ENCODE data around the gene DOCK2.
"Not testable (repeated sequence)": the region's sequence is repeated elsewhere in the genome, so short reads cannot be mapped to it uniquely, and the experiment has no call there.

Gene DOCK2

DNA sequence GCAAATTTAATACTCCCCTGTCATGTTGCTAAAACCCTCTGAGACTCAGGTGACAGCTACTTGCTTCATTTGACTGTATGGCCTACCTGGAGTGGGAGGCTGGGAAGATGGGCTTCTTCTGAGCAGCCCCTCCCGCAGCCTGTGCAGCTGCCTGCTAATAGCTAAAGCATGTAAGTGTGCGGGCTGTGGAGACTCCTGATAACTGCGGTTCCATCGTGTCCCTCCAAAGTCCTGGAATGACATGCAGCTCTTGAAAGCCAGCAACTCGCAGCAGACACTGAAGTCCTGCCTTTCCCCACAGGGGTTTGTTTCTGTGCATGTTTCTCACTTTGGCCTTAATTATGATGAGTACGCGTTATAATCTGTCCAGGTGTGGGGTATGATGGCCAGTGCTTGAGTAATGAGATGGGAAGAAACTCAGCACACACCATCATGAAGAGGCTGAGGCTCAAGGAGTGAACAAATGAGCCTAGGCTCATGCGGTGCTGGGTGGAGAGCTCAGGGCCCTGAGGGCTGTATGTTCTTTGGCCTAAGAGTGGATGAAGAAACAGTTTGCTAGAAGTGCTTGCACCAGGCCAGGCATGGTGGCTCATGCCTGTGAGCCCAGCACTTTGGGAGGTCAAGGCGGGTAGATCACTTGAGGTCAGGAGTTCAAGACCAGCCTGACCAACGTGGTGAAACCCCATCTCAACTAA is 119.1 kb downstream of the DOCK2 start:
- DNase-seq (ENCODE audit: low spot score), result no peak

- no peak for DNase-seq (ENCODE audit: low spot score)
These were observed 119.9 kb downstream of the DOCK2 start for GRCh38 chr5:169757016-169757415.

DNA sequence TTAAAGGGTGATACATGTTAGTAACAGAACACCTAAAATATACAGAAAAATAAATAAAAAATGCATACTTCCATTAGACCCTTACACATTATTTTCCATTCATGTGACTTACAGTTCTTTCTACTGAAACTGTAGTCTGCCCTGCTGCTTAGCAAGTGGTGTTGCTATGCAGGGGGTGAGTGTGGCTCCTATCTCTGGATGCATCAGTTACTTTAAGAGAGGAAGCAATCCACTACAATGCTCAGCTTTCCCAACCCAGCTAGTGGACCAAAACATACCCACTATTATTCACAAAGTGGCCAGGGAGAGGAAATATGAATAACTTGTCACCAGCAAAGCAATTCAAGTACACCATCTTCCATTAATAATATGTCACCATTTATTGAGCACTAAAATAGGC is 121.8 kb downstream of the DOCK2 start:
- DNase-seq (ENCODE audit: low spot score), result no peak

- DNase-seq (ENCODE audit: low spot score), result no peak
These were observed 123.2 kb downstream of the DOCK2 start for GRCh38 chr5:169760229-169760628.

- peak; percentile 31 for DNase-seq (ENCODE audit: low spot score)
These were observed 125.4 kb downstream of the DOCK2 start for GRCh38 chr5:169762338-169763095.

GRCh38 chr5:169763376-169764017 is 126.4 kb downstream of the DOCK2 start:
- DNase-seq (ENCODE audit: low spot score), result peak; percentile 28

- no peak for DNase-seq (ENCODE audit: low spot score)
These were observed 126.9 kb downstream of the DOCK2 start for GRCh38 chr5:169764018-169764378.

- DNase-seq (ENCODE audit: low spot score), result no peak
These were observed 128.3 kb downstream of the DOCK2 start for GRCh38 chr5:169765176-169765996.

GRCh38 chr5:169766943-169767342 is 129.9 kb downstream of the DOCK2 start:
- DNase-seq (ENCODE audit: low spot score), result not testable (repeated sequence)

- DNase-seq (ENCODE audit: low spot score), result no peak
These were observed 130.9 kb downstream of the DOCK2 start for GRCh38 chr5:169767938-169768337.

DNA sequence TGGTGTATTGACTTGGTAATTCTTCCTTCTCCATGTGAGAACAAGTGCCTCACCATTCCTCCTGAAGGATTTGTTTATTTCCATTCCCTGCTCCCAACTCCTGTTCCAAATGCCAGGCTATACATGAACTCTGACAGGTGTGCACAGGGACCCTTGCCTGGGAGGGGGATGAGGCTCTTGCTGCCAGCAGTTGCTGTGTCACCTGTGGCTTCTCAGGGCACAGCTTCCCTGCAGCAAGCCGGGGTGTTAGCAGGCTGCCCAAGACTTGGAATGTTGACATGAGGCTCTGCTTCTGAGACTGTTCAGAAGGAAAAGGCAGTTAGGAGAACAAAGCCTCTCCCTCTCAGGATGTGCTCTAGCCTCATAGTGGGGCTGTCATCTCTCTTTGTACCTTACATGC is 131.3 kb downstream of the DOCK2 start:
- DNase-seq (ENCODE audit: low spot score), result no peak

DNA sequence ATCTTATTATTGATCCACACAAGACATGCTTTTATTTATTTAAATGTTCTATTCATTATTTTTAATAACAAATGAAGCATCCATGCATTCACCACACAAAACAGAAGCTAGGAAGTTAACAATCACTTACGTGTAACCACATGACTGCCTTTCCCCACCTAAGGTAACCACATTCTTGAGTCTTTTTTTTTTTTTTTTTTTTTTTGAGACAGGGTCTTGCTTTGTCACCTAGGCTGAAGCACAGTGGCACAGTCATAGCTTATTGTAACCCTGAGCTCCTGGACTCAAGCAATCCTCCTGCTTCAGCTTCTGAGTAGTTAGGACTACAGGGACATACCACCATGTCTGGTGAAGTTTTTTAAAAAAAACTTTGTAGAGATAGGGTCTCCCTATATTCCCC is 133.0 kb downstream of the DOCK2 start:
- DNase-seq (ENCODE audit: low spot score), result no peak

DNA sequence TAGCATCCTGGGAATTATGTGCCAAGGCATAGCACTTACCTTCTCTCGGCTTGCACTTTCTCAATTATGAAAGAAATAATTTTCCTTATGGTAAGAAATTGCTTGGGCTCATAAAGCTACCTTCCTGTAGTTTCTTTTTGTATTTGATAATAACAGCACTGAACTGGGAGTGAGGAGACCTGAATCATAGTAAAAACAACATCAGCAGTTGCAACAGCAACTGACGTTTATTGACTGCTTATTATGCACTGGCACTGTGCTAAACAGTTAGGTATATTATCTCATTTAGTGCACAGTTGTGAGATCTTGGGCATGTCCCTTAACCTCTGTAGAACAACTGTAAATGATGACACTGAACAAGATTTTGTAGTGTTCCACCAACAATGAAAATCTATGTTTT is 135.2 kb downstream of the DOCK2 start:
- no peak for DNase-seq (ENCODE audit: low spot score)

DNA sequence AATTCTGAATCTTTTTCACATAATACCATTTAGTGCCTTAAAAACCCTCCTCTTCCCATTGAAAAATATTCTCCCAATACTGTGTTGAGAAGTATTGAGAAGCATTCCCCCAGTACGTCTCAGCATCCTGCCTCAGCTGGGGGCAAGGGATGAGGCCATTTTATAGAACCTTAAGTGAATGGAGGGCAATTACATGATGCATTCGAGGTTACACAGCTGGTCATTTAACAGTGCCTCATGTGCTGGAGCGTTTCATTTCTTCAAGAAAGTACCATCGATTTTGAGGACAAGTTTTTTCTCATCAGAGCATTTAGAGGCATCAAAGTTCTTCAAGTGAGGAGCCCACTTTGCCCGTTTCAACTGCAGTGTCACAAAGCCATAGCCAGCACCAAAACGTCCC is 135.6 kb downstream of the DOCK2 start:
- no peak for DNase-seq (ENCODE audit: low spot score)

DNA sequence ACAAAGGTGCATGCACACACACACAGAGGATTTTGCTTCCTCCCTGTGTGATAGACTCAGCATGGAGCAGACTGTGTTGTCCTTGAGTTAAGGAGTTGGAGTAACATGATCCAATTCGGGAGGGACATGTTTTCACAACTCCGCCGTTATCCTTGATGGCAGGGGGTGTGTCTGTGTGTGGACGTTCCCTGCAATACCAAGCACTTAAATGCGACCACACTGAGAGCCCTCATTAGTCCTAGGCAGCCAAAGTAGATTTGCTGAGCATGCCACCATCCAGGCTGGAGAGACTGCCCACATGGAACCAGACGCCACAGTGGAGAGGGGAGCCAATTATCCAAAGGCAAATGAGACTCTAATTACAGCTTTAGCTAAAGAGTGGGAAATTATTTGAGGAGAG is 140.1 kb downstream of the DOCK2 start:
- DNase-seq (ENCODE audit: low spot score), result no peak

GRCh38 chr5:169778622-169779596 is 141.8 kb downstream of the DOCK2 start:
- DNase-seq (ENCODE audit: low spot score), result no peak

GRCh38 chr5:169781420-169782345 is 144.6 kb downstream of the DOCK2 start:
- DNase-seq (ENCODE audit: low spot score), result no peak

DNA sequence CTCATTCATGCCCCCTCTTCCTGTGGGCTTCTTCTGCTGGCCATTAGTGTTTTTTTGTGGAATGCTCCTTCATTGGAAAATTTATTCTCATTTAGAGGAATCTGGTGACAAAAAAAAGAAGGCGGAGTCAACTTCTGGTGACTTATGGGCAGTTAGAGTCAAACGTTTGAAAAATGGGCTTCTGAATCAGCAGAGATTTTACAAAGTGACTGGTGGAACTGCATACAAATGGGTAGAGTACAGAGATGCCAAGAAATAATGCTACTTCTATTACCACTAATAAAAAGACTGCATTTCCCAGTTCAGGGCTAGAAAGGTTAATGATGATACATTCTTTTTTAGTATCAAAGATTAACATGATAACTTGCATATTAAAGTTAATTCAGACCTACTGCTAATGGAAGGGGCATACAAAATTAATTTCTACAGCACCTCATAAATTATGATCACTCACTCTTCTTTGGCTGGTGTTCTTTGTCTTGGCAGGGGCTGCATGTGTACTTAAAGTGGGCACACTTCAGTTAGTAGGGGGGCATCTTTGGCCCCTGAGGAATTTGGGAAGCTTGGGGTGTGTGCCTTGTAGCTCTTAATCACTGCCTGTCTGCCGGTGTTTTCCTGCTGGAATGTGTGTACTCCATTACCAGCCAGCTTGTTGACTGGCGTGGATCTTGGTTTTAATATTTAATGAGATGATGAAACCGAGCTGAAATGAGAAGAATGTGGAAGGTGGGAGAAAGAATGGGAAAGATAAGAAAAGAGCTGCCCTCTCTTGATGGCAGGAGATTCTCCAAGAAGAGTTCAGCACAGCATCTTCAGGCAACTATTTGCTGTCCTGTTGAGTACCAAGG is 148.9 kb downstream of the DOCK2 start:
- no peak for DNase-seq (ENCODE audit: low spot score)

DNA sequence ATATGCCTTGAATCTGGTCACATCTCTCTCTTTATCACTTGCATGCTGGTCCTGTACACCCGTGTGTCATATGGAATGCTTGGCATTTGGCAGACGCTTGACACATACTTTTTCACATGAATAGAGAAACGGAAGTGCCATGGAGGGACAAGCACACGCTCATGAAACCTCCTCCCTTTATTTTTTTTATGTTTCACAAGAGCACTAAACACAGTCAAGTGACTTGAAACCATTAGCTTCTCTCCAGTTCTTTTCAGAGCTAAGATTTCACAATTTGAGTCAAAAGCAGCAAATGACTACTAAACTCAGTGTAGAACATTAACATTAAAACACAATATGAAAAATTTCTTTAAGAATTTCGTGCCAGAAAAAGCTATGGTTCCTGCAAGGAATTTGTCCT is 151.1 kb downstream of the DOCK2 start:
- DNase-seq (ENCODE audit: low spot score), result peak; percentile 60
